HG02840 (cell line): ENCODE measurements around the gene MYB.
"Not testable (repeated sequence)": the region's sequence is repeated elsewhere in the genome, so short reads cannot be mapped to it uniquely, and the experiment has no call there.

Experiments used
- ATAC-seq: cut with Tn5 transposase; IDR thresholded peaks from one replicate; pipeline ENCODE4 v1.9.1; 2021; ENCODE audit warnings: mild to moderate bottlenecking, moderate library complexity, moderate number of reproducible peaks; ENCODE audit not compliant: unreplicated experiment, low FRiP score

Gene MYB

GRCh38 chr6:135240711-135241110 lies 59.6 kb downstream of the MYB start:
- no peak for ATAC-seq

DNA sequence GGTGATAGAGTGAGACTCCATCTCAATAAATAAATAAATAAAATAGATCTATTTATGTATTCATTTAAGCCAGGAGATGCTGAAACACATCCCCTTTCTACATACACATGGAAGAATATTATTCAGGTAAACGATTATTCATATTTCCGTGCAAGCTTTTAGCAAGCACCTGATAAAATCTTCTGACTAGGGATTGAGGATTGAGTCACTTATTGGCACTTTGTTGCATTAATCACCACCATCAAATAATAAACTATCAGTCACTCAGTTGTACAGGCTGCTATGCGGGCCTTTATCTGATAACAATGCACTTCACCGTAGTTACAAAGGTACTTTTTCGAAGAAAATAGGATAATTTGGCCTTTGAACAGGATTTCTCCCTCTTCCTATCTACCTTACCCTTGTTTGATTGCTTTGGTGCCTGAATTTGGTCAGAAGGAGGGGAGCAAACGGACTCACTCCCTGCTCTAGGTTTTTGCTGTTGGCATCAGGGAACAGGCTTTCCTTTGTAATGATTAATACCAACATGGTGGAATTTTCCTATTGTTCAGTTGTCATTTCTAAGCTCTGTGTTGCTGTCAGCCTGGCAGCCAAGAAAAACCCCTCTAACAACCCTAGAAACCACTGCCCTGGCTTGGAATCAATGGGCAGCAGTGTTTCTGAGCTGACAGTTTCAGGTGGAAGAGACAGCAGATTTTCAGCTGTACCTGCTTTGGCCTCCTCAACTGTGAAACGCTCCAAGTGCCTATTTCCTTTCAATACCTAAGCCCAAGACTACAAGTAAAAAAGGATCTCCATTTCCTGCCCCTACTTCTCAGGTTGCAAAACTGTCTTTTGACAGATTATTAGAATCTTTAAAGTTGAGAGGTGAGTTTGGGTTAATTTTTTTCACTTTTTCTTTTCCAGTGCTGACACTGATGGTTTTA lies 63.0 kb downstream of the MYB start:
- ATAC-seq, result no peak

DNA sequence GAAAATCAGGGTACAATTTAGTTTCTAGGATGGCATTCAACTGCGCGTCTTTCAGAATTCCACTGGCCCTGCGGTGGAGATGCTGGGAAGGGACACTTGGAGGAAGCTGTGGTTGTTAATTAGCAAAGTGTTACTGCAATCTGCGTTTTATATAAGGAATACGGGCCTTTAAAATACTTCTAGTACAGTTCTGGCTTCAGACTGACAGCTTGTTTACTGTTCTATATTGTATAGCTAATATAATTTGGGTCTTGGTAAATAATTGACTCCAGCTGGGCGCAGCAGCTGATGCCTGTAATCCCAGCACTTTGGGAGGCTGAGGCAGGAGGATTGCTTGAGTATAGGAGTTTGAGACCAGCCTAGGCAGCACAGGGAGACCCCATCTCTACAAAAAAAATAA lies 63.7 kb downstream of the MYB start:
- no peak for ATAC-seq

GRCh38 chr6:135246412-135247012 lies 65.4 kb downstream of the MYB start:
- not testable (repeated sequence) for ATAC-seq

GRCh38 chr6:135250234-135250633 lies 69.1 kb downstream of the MYB start:
- ATAC-seq, result no peak

DNA sequence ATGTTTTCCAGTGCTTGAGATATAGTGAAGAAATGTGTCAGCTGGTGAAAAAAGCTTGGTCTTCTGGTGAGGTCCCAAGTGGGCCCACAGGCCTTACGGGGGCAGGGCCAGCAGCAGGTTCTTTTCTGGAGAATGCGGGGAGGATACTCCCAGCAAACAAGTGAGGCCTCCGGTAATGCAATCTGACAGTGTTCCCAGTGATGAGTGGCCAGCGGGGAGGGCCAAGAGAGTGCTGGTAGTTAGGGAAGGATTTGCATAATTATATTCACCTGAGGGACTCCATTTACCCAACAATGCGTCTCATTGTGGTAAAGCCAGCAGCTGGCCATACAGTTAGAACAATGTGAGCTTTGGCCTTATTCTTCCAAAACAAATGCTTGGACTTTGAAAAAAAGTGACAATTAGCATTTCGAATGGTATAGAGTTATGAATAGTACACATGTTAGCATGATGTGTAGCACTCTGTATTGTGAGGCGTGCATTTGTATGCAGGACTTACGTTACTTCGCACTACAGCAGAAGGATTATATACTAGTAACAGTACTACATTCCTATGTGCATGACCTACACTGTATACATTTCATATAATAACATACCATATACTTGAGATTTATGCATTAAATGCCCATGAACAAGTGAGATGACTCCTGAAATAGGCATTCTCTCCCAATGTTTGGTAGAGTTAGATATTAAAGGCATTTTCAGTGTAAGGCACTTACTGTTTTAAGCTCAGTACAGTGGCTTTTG lies 69.8 kb downstream of the MYB start:
- ATAC-seq, result no peak

DNA sequence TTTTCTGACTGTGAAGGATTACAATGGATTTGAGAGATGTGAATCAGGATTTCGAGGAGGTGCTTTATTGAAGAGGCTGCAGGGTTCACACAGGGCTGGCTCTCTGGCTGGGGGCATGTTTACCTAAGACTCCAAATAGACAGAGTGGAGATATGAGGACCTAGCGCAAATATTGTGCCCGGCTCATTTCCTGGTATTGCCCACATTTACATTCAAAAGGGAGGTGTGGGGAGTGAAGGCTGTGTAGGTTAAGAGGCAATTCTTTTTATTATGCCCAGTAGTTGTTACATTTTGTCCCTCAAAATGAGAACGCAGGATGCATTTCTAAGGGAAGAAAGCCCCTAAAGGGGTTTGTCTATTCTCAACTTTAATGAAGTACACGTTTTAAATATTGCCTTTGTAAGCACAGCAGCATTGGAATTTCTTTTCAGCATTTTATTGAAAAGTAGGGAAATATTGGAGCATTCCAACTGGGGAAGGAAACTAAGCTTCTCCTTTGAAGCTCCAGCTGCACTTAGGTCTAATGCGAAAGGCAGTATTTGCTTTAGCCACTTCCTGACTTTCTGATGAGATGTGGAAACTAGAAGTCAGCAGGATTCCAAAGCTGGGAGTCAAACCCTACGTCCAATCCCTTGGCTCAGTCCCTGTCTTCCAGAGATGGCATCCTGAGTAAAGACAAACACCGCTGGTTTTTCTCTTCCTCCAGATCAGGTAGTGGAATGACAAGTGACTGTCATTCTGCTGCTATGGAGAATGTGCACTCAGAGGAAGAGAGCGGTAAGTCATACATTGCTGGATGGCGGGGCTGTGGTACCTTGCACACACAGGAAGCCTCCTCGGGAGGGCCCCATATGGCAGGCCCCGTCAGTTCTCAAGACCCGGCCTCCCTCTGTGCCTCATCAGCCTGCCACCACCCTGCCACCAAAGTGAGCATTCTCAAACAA lies 70.7 kb downstream of the MYB start:
- no peak for ATAC-seq

GRCh38 chr6:135254471-135254870 lies 73.4 kb downstream of the MYB start:
- no peak for ATAC-seq

DNA sequence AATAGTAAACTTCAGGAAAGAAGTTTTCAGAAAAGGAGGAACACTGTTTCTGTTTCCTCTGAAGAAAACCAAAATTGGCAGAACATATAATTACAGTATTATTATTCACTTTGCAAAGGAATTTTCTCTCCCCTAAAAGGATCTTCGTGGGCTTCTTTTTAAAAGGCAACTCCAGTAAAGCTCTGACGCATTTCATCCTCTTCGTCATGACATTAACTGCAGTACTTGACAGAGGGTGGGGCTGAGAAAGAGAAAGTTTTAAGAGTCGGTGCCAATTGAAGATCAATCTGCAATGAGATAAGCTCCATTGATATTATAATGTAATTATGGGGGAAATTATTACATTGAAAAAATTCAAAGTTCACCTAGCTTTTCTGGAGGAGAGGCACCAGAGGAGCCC lies 75.8 kb downstream of the MYB start:
- ATAC-seq, result no peak

GRCh38 chr6:135257631-135258405 lies 76.7 kb downstream of the MYB start:
- ATAC-seq, result no peak

DNA sequence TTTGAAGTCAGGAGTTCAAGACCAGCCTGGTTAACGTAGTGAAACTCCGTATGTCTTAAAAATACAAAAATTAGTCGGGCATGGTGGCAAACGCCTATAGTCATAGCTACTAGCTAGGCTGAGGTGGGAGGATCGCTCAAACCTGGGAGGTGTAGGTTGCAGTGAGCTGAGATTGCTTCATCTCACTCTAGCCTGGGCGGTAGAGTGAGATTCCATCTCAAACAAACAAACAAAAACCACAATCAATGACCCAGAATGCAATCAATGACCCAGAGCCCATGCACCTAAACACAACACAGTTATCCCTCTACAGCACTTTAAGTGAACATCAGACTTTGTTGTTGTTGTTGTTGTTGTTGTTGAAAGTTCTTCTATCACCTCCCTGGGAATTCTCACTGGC lies 77.9 kb downstream of the MYB start:
- no peak for ATAC-seq

- ATAC-seq, result no peak
These were observed 79.5 kb downstream of the MYB start for GRCh38 chr6:135260612-135261011.

GRCh38 chr6:135261872-135262725 lies 81.0 kb downstream of the MYB start:
- ATAC-seq, result no peak

DNA sequence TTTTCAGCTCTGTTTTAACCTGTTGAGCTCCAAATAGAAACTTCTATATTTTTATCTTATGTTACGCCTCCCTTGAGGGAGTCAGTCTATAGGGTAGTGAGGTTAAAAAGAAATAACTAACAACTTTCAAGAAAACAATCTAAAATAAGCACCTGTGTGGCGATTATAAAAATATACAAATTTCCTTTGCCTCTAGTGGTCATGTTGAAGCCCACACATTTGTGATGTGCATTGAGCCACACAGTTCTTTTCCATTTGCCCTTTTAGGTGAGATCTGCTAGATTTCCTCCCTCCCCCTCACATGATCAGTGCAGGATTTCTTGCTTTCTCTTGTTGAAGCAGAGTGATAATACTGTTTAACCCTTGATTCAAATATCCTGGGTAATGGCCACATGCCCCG lies 84.2 kb downstream of the MYB start:
- no peak for ATAC-seq

DNA sequence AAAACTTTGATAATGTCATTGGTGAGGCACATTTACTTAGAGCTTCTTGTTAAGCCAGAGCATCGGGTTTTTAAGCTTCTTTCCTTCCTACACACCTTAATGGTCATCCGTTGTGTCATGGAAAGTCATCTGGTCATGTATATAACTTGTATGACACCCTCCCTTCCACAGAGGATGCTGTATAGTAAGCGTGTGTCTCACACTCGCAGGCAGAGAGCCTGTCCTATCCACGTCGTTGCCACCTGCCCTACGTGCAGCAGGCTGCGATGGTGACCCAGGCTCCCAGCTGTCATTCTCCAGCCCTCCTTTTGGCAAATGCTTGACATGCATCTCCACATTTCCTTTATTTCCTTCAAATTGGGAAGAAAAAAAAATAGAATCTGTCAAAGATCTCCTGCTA lies 85.6 kb downstream of the MYB start:
- no peak for ATAC-seq

- ATAC-seq, result no peak
These were observed 86.0 kb downstream of the MYB start for GRCh38 chr6:135267085-135267484.

- no peak for ATAC-seq
These were observed 87.2 kb downstream of the MYB start for GRCh38 chr6:135268263-135268662.

DNA sequence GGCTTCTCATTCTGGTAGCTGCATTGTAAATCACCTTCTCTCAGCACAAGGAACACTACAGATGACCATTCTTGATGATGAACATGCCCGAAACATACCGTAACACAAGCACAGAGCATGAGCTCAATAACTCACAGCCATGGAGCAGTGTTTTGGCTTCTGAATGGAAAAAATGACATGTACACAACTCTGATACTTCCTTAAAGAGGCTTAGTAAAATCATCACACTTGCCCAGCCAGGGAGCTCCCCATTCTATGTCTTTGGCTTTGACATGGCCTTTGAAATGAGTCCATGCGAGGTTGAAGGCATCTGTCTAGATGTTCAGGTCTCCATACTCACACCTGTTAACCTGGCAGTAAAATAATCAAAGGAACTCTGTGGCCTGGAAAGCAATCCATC lies 87.6 kb downstream of the MYB start:
- no peak for ATAC-seq
